HG03342 (cell line): Measurements from ENCODE around the gene NIT2.

ENCODE experiments used
- ATAC-seq: cut with Tn5 transposase; IDR thresholded peaks from one replicate; pipeline ENCODE4 v1.9.1; 2021; ENCODE audit warnings: mild to moderate bottlenecking, moderate library complexity; ENCODE audit not compliant: unreplicated experiment

NIT2 gene

DNA sequence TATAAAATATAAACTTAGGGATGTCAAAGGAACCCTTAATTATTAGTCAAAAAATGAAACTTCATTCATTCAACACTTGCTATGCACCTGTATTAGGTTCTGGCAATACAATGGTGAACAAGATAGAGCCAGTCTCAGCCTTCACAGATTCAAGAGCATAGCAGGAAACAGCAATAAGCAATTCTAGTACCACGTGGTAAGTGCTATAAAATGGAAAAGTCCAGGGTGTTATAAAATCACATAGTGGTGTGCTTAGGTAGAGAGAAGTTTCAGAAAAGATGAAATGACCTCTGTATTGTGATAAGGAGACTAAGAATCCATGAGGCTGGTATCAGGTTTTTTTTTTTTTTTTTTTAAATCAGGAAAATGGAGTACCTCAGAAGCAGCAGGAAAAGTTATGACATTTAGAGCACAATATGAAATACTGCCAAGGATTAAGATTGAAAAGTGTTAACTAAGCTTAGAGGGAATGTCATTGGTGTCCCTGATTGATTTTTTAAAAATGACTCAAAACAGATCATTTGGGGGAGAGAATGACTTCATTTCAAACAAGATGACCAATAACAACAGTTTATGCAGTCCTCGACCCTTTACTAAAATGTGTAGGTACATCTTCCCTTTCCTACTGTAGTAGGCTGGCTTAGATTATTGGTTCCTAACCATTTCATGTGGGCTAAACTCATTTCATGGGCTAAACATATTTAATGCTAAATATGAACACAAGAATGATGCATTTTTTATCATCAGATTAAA is 61.3 kb downstream of the NIT2 start:
- ATAC-seq: no peak

DNA sequence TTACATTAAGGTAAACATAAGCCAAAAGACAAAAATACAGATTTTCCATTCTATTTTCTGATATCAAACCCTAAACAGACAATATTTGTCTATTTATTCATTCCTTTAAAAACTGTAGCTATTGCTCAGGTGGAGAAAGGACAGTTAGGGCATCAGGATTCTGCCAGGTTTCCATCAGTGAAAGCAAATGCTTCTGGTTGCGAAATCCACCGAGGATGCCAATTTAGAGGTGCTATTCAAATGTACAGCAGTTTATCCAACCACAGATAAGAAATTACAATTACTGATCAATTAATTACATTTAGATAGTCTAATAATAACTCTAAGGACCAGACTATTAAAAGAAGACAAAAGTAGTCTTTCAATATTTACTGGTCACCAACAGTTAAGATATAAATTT is 62.4 kb downstream of the NIT2 start:
- no peak for ATAC-seq

- ATAC-seq: no peak
Observed at GRCh38 chr3:100399341-100400071, 64.9 kb downstream of the NIT2 start.

GRCh38 chr3:100400419-100400779 is 65.8 kb downstream of the NIT2 start:
- ATAC-seq: peak; percentile 20

DNA sequence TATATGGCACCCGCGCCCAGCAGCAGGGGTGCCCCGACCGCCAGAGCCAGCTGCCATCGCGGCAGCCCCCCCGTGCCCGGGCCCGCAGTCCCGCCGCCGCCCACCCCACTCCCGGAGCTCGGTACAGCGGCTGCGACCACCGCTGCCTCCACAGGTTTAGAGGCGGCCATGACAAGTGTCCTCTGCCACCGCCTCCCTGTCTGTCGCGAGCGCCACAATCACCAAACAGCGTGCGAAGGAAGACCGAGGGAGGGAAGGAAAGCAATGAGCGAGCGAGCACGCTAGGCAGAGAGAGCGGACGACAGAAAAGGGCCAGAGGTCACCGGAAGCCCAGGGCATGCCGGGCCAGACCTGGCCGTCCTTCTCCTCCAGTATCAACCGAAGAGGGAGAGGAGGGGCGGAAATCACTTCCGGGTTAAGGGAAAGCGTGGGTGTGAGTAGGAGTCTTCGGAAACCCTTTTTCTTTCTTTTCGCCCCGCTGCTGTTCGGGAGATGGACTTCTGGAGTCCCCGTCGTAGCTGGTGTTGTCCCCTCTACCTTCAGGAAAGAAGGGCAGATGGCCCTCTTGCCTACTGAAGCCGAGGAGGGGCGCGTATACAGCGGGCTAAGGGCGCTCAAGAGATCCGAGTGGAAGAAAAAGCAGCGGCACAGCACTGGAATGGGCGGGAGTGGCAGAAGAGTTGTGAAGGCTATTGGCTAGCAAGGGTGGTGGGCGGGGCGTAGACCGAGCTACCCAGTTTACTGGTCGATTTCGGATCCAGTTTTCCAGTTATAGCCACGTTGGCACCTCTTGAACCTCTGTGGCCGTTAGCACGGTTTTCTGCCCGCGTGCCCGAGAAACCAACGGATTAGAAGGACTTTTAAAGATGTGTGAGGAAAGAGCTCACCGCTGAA is 66.5 kb downstream of the NIT2 start, which contains the start of the genes LNP1 and TOMM70:
Gene LNP1 (plus strand): TSS at position 760 of the 894 bp plus-strand sequence. CDS start 28,191 bp downstream, outside the sequence.
Gene TOMM70 (minus strand): TSS at position 310 of the 894 bp plus-strand sequence. CDS start 140 bp downstream, at position 170.
- peak; percentile 86 for ATAC-seq

GRCh38 chr3:100401674-100402041 is 67.1 kb downstream of the NIT2 start:
- ATAC-seq: peak; percentile 13

DNA sequence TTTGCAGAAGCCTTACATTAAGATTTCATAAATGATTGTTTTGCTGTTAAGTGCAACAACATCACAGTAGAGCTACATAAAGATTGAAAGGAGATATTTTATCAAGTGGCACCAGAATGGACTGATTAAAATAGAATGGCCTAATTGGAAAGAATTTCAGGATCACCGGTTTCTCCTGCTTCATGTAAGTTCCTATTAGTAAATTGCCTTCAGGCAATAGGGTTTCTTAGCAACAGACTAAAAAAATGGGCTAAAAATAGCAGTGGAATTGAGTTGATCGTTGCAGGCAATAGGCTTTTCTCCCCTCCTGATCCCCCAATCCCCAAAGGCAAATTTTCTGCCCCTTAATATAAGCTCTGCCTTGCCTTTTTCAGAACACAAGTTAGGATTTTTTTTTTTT is 67.7 kb downstream of the NIT2 start:
- ATAC-seq: no peak

GRCh38 chr3:100402891-100403290 is 68.3 kb downstream of the NIT2 start:
- ATAC-seq: no peak

DNA sequence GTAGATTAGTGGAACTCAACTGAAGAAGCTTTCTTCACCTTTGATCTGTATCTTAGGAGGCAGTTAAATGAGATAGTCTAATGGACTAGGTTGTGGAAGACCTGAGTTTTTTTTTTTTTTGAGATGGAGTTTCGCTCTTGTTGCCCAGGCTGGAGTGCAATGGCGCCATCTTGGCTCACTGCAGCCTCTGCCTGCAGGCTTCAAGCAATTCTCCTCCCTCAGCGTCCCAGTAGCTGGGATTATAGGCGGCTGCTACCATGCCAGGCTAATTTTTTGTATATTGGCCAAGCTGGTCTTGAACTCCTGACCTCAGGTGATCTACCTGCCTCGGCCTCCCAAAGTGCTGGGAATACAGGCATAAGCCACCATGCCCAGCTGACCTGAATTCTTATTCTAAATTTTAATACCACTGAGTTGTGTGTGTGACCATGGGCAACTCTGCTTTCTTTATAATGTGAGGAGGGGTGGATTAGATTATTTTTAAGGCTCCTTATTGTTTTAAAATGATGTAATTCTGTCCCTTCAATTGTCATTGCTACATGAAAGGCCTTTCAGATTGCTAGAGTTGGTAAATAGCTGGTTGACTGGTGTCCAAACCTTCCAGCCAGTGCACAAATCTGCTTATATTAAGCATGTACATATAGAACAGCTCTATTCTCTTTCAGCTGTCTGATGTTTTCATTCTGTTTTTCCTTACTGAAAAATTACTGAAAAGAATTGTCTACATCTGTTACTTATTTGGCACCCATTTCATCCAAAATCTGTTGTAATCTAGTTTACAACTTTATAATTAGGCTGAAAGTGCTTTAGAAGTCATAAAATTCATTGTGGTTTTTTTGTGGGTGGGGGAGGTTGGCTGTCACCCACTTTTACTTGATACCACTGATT is 69.0 kb downstream of the NIT2 start:
- ATAC-seq: no peak

DNA sequence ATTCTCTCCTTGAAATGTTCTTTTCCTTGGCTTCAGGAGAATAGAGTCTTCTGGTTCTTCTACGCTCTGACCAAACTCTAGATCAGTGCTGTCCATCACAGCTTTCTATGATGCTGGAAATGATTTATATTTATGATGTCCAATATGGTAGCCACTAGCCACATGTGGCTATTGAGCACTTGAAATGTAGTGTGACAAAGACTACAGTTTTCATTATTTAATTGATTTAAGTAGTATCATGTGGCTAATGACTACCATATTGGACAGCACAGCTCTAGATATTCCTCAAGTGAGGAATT is 69.6 kb downstream of the NIT2 start:
- ATAC-seq: no peak

- ATAC-seq: no peak
Observed at GRCh38 chr3:100407164-100407563, 72.6 kb downstream of the NIT2 start.

DNA sequence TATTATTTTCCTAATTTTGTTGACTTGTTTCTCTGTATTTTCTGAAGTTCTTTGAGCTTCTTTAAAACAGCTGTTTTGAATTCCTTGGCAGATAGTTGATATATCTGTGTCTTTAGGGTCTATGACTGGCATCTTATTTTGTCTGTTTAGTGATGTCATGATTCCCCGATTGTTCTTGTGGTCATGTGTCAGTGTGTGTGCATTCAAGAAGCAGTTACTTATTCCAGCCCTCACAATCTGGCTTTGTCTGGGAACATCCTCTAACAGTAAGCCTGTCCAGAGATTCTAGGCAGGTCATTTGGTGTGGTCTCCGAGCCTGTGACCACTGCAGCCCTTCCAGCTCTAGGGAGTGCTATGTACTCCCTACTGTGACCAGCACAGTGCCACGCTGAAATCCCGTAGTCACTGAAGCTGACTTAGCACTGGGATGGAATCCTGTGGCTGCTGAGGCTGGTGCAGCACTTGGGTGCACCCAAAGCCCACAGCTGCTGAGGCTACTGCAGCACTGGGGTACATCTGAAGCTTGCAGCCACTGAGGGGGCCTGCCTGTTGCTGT is 73.5 kb downstream of the NIT2 start:
- ATAC-seq: no peak
